Retinal pigment epithelial cell (primary cell): ENCODE results near the gene OR1I1.
"Not testable (repeated sequence)": the region's sequence is repeated elsewhere in the genome, so short reads cannot be mapped to it uniquely, and the experiment has no call there.

ENCODE experiments used
- DNase-seq: peaks from one replicate; pipeline ENCODE4 v3.0.0-alpha.2; 2010; ENCODE audit warnings: low read depth
- H3K4me3 ChIP-seq: 2 replicates; pipeline ENCODE4 v1.5.1; 2011; ENCODE audit warnings: mild to moderate bottlenecking, low read length, control low read depth, moderate library complexity
- TF ChIP-seq, protein P1 (sequence below): conservative IDR thresholded peaks from 2 replicates; pipeline ENCODE4 v1.5.1; 2011; ENCODE audit warnings: low read depth, low read length, control low read depth, inconsistent platforms

The OR1I1 gene

DNA sequence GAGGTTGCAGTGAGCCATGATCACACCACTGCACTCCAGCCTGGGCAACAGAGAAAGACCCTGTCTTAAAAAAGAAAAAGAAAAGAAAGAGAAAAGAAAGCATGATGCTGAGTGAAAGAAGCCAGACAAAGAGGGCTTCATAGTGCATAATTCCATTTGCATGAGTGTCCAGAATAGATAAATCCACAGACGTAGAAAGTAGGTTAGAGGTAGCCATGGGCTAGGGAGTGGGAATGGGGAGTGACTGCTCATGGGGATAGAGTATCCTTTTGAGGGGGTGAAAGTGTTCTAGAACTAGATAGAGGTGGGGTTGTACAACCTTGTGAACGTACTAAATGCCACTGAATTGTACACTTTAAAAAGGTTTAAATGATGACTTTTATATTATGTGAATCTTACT, 7.6 kb upstream of the OR1I1 start:
- TF ChIP-seq, protein P1, sequence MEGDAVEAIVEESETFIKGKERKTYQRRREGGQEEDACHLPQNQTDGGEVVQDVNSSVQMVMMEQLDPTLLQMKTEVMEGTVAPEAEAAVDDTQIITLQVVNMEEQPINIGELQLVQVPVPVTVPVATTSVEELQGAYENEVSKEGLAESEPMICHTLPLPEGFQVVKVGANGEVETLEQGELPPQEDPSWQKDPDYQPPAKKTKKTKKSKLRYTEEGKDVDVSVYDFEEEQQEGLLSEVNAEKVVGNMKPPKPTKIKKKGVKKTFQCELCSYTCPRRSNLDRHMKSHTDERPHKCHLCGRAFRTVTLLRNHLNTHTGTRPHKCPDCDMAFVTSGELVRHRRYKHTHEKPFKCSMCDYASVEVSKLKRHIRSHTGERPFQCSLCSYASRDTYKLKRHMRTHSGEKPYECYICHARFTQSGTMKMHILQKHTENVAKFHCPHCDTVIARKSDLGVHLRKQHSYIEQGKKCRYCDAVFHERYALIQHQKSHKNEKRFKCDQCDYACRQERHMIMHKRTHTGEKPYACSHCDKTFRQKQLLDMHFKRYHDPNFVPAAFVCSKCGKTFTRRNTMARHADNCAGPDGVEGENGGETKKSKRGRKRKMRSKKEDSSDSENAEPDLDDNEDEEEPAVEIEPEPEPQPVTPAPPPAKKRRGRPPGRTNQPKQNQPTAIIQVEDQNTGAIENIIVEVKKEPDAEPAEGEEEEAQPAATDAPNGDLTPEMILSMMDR = no peak
- no peak overlapping the region for H3K4me3 ChIP-seq
- no peak for DNase-seq

DNA sequence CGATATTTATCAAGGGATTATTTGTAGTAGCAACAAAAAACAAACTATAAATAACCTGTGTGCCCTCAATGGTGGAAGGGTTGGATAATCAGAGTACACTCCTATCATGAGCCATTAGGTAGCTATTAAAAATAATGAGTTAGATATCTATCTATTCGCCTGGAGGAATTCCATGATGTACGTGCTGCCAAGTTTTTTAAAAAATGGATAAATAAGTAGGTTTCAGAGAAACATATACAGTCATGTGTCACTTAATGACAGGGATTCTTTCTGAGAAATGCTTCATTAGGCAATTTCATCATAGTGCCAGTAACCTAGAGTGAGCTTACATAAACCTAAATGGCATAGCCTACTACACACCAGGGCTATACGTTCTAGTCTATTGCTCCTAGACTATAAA, 6.2 kb upstream of the OR1I1 start:
- DNase-seq = no peak
- TF ChIP-seq, protein P1 = no peak

DNA sequence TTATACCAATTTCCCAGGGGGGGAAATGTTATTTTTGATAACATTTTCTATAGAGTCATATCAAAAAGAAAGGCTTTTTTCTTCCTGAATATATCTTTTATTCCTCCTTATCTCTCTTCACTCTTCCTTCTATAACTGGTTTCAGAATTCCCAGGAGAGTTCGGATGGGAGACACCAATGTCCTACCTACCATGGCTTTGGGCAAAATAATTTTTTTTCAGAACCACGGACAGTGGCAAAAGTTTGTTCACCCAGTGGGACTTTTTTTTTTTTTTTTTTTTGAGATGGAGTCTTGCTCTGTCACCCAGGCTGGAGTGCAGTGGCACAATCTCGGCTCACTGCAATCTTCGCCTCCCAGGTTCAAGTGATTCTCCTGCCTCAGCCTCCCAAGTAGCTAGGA, 2.0 kb upstream of the OR1I1 start:
- H3K4me3 ChIP-seq, DNase-seq: not testable (repeated sequence)

More for the DNA sequence above, 6.2 kb upstream of the OR1I1 start:
- no peak overlapping the region for H3K4me3 ChIP-seq

DNA sequence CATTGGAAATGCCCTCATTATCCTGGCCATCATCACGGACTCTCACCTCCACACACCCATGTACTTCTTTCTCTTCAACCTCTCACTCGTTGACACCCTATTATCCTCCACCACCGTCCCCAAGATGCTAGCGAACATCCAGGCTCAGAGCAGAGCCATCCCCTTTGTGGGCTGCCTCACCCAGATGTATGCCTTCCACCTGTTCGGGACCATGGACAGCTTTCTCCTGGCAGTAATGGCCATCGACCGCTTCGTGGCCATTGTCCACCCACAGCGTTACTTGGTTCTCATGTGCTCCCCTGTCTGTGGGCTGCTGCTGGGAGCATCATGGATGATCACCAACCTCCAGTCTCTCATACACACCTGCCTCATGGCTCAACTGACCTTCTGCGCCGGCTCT, 5.2 kb downstream of the OR1I1 start:
- TF ChIP-seq, protein P1 = no peak
- no peak for DNase-seq
- H3K4me3 ChIP-seq = no peak overlapping the region

DNA sequence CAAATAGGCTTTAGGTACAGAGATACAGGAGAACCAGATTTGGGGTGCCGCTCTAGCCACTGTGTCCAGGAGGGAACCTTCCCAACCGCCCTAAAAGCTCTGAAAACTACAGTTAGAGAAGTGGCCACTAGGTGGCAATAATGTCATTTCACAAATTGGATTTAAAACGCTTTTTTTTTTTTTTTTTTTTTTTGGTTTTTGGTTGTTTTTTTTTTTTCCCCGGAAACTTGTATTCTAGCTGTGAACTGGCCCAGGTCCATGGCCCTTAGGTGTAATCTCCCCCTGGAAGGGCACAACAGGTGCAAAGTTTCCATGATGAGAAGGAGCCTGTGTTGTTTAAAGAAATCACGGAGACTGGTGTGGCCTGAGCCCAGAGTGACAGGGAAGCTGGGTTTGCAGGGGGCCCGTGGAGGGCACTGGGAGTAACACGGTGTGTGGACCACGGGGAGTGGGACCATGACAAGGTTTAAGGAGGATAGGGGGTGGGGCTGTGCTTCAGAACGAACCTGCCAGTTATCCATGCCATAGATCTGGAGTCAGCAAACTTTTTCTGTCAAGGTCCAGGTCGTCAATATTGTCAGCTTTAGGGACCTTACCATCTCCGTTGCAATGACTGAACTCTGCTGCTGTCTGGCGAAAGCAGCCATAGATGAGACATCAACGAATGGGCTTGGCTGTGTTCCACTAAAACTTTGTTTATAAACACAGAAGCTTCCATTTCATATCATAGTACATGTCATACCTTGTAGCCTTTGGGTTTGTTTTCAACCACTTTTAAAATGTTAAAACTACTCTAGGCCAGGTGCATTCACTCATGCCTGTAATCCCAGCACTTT, 10.1 kb downstream of the OR1I1 start:
- DNase-seq = no peak
- H3K4me3 ChIP-seq = no peak overlapping the region
- TF ChIP-seq, protein P1 = peak; percentile 62

DNA sequence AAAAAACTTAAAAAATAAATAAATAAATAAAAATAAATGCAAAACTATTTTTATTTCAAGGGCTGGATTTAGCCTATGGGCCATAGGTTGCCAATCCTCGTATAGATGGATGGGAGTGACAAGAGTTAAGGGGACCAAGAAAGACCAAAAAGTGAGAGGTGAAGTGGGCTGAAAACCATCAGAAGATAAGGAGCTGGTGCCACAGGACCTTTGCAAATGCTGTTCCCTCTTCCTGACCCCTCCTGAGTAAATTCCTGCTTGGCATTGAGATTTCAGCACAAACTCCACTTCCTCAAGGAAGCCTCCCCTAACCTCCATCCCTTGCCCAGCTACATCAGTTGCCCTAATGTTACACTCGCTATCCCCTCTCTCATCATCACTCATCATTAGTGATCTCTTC, 11.0 kb downstream of the OR1I1 start:
- DNase-seq = no peak
- H3K4me3 ChIP-seq = no peak overlapping the region
- TF ChIP-seq, protein P1 = no peak

DNA sequence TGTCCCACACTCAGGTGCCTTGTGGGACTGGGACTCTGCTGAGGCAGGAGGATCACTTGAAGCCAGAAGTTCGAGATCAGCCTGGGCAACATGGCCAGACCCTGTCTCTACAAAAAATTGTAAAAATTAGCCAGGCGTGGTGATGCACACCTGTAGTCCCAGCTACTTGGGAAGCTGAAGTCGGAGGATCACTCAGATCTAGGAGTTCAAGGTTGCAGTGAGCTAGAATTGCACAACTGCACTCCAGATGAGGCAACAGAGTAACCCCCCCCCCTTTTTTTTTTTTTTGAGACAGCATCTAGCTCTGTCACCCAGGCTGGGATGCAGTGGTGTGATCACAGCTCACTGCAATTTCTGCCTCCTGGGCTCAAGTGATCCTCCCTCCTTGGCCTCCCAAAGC, 14.2 kb downstream of the OR1I1 start:
- TF ChIP-seq, protein P1 = no peak
- no peak for DNase-seq
- H3K4me3 ChIP-seq = no peak overlapping the region

DNA sequence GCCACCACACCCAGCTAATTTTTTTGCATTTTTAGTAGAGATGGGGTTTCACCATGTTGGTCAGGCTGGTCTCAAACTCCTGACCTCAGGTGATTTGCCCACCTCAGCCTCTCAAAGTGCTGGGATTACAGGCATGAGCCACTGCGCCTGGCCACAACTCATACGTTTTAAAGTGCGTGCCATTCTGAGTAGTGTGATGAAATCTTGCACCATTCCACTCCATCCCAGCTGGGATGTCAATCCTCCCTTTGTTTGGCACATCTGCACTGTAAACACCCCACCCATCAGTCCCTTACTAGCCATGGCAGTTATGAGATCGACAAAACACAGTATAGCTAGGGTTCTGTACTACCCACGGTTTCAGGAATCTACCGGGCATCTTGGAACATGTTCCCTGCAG, 16.0 kb downstream of the OR1I1 start:
- DNase-seq, H3K4me3 ChIP-seq: not testable (repeated sequence)
